ENCODE measurements around the gene SLC28A1.
"Not testable (repeated sequence)": the region's sequence is repeated elsewhere in the genome, so short reads cannot be mapped to it uniquely, and the experiment has no call there.

SLC28A1 gene

DNA sequence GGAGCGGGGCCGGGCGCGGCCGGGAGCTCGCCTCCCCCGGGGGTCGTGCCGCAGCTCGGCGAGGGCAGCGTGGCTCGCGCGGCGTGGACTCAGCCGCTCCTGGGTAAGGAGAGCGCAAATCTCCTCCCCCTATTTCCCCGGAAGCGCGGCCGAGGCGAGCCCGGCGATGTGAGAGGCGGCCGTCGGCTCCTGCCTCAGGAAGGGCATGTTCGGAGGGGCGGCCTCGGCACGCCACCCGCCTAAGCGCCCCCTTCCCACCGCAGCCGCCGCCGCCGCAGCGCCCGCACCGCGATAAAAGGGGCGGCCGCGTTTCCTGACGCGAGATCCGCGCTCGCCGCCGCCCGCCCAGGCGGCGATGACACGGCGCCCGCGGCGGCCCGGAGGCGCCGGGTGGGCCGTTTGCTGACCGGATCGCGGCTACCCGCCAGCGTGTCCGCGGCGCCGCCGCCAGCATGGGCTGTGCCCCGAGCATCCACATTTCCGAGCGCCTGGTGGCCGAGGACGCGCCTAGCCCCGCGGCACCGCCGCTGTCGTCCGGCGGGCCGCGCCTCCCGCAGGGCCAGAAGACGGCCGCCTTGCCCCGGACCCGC, 97.3 kb downstream of the SLC28A1 start, which contains the start of gene PDE8A:
TSS of gene PDE8A (plus strand) at position 146 of the 590 bp plus-strand sequence. CDS start at position 453, 307 bp downstream.
- Histone ChIP-seq H3K9me3 (replicated peaks; ENCODE audit: low read length) (no peaks in the 10 kb centered on the region), H3K4me2 (ENCODE audit: low read length) (peak within 1 kb of the TSS; percentile 96), H3K36me3 (ENCODE audit: insufficient read depth, low read length) (no peaks in the 10 kb centered on the region), H3K9ac (ENCODE audit: low read depth, low read length) (peak within 1 kb of the TSS; percentile 86), H3K4me3 (ENCODE audit: low read length) (peak within 1 kb of the TSS; percentile 91), H3K27me3 (ENCODE audit: control insufficient read depth, insufficient read depth, low read length) (no peaks in the 10 kb centered on the region), H3K4me1 (ENCODE audit: control insufficient read depth, insufficient read depth, low read length) (peaks cover 12% of the 10 kb centered on the region)

GRCh38 chr15:84982301-84982920, 97.9 kb downstream of the SLC28A1 start:
- Histone ChIP-seq H3K9ac (ENCODE audit: low read depth, low read length) (peak overlapping the region; percentile 86), H3K36me3 (ENCODE audit: insufficient read depth, low read length) (no peaks in the 10 kb centered on the region), H3K4me3 (ENCODE audit: low read length) (peak overlapping the region; percentile 91), H3K9me3 (replicated peaks; ENCODE audit: low read length) (no peaks in the 10 kb centered on the region), H3K27me3 (ENCODE audit: control insufficient read depth, insufficient read depth, low read length) (no peaks in the 10 kb centered on the region), H3K4me1 (ENCODE audit: control insufficient read depth, insufficient read depth, low read length) (peaks cover 12% of the 10 kb centered on the region), H3K4me2 (ENCODE audit: low read length) (peak overlapping the region; percentile 96)

- peak overlapping the region; percentile 86 for H3K9ac ChIP-seq (ENCODE audit: low read depth, low read length)
Observed at GRCh38 chr15:84983294-84983693, 98.8 kb downstream of the SLC28A1 start.

DNA sequence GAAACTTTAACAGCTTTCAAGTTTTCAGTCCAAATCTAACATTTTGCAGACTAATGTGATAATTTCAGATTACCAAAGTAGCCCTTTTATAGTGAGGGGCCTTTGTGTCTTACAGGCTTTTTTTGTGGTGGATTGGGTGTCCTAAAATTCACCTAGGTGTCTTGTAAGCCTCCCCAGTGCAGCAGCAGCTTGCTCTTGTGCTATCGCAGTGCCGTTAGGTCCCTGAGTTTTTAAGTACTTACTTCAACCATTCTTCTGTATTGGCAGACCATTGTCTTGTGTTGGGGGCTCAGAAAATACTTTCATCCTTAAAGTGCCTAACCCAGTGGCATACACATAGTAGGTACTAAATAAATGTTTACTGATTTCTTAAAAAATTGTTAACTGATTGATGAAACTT, 99.2 kb downstream of the SLC28A1 start:
- peak overlapping the region; percentile 96 for H3K4me2 ChIP-seq (ENCODE audit: low read length)
- H3K4me1 ChIP-seq (ENCODE audit: control insufficient read depth, insufficient read depth, low read length): peaks cover 12% of the 10 kb centered on the region
- no peak overlapping the region for H3K9ac ChIP-seq (ENCODE audit: low read depth, low read length)
- no peaks in the 10 kb centered on the region for H3K36me3 ChIP-seq (ENCODE audit: insufficient read depth, low read length)
- H3K9me3 ChIP-seq (replicated peaks; ENCODE audit: low read length): no peaks in the 10 kb centered on the region
- no peak overlapping the region for H3K4me3 ChIP-seq (ENCODE audit: low read length)
- no peaks in the 10 kb centered on the region for H3K27me3 ChIP-seq (ENCODE audit: control insufficient read depth, insufficient read depth, low read length)

More at GRCh38 chr15:84983294-84983693, 98.8 kb downstream of the SLC28A1 start:
- H3K4me2 ChIP-seq (ENCODE audit: low read length): peak overlapping the region; percentile 96
- peaks cover 12% of the 10 kb centered on the region for H3K4me1 ChIP-seq (ENCODE audit: control insufficient read depth, insufficient read depth, low read length)
- H3K36me3 ChIP-seq (ENCODE audit: insufficient read depth, low read length): no peaks in the 10 kb centered on the region
- H3K4me3 ChIP-seq (ENCODE audit: low read length): peak overlapping the region; percentile 91
- H3K27me3 ChIP-seq (ENCODE audit: control insufficient read depth, insufficient read depth, low read length): no peaks in the 10 kb centered on the region
- no peaks in the 10 kb centered on the region for H3K9me3 ChIP-seq (replicated peaks; ENCODE audit: low read length)

GRCh38 chr15:84985158-84985557, 100.7 kb downstream of the SLC28A1 start:
- Histone ChIP-seq H3K36me3 (ENCODE audit: insufficient read depth, low read length) (no peaks in the 10 kb centered on the region), H3K9ac (ENCODE audit: low read depth, low read length) (no peak overlapping the region), H3K9me3 (replicated peaks; ENCODE audit: low read length) (no peaks in the 10 kb centered on the region), H3K4me1 (ENCODE audit: control insufficient read depth, insufficient read depth, low read length) (peaks cover 6% of the 10 kb centered on the region), H3K27me3 (ENCODE audit: control insufficient read depth, insufficient read depth, low read length) (no peaks in the 10 kb centered on the region), H3K4me2 (ENCODE audit: low read length) (no peak overlapping the region), H3K4me3 (ENCODE audit: low read length) (no peak overlapping the region)

- not testable (repeated sequence) for H3K27me3 ChIP-seq (ENCODE audit: control insufficient read depth, insufficient read depth, low read length); H3K4me1 ChIP-seq (ENCODE audit: control insufficient read depth, insufficient read depth, low read length); H3K9ac ChIP-seq (ENCODE audit: low read depth, low read length); H3K4me3 ChIP-seq (ENCODE audit: low read length); H3K9me3 ChIP-seq (replicated peaks; ENCODE audit: low read length); H3K36me3 ChIP-seq (ENCODE audit: insufficient read depth, low read length); H3K4me2 ChIP-seq (ENCODE audit: low read length)
Observed at GRCh38 chr15:84987351-84987750, 102.9 kb downstream of the SLC28A1 start.

DNA sequence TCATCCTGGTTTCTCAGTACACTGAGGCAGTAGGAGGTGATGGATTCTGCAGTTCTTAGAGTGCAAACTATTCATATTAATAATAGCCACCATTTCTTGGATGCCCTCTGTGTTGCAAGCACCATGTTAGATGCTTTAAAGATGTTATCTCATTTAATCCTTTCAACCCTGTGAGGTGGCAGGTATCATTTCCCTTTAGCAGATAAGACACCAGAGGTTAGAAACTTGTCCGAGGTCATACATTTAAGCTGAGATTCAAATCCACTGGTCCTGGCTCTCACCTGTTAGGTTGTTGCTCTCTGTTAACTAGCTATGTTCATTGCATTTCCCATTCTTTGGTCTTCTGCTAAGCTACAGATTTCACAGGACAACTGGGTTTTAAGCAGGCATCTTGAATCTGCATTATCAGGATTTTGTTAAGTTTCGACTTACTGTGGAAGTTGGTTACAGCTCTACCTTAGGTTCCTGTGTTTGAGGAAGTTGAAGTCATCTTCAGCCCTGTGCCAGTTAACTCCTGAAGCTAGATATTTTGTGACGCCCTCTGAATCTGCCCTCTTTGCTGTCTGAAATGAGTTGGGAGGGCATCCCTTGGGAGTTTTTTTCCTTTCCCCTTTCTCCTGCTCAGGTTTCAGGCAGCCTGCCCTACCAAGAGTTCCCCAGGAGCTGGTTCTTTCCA, 103.6 kb downstream of the SLC28A1 start:
- H3K9me3 ChIP-seq (replicated peaks; ENCODE audit: low read length): no peaks in the 10 kb centered on the region
- no peaks in the 10 kb centered on the region for H3K36me3 ChIP-seq (ENCODE audit: insufficient read depth, low read length)
- peaks cover 10% of the 10 kb centered on the region for H3K4me1 ChIP-seq (ENCODE audit: control insufficient read depth, insufficient read depth, low read length)
- H3K27me3 ChIP-seq (ENCODE audit: control insufficient read depth, insufficient read depth, low read length): no peaks in the 10 kb centered on the region
- H3K9ac ChIP-seq (ENCODE audit: low read depth, low read length): no peak overlapping the region
- H3K4me2 ChIP-seq (ENCODE audit: low read length): no peak overlapping the region
- H3K4me3 ChIP-seq (ENCODE audit: low read length): no peak overlapping the region

DNA sequence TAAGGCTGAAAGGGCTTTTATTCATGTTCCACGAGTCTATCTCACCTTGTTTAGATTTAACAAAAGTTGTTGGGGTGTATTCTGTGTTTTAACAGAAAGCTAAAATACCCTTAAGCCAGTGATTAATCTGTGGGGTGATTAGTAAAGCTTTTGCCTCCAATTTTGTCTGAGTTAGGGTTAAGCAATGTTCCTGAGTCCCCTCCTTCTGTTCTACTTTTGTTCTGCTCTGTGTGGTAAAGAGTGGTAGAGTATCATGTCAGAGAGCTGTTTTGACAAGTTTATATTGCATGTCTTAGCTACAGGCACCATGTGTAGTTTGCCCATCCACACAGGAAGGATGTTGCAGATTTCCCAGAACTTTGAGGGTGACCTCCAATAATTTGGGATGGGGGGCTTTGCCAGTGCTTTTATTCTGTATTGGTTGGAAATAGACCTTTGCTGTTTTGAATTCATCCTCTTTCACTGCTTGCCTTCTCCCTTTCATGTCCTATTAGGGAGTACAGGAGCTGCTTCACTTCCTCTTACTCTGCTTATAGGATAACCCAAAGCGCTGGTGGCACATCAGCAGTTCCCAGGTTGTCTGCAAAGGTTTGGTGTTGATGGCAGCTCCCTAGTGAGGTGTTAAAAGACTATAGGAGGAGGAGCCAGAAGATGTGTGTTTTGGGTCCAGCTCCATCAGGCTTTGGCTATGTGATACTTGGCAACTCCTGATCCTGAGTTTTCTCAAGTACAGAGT, 104.6 kb downstream of the SLC28A1 start:
- Histone ChIP-seq H3K4me1 (ENCODE audit: control insufficient read depth, insufficient read depth, low read length) (peaks cover 10% of the 10 kb centered on the region), H3K4me3 (ENCODE audit: low read length) (no peak overlapping the region), H3K36me3 (ENCODE audit: insufficient read depth, low read length) (no peaks in the 10 kb centered on the region), H3K9ac (ENCODE audit: low read depth, low read length) (no peak overlapping the region), H3K27me3 (ENCODE audit: control insufficient read depth, insufficient read depth, low read length) (no peaks in the 10 kb centered on the region), H3K9me3 (replicated peaks; ENCODE audit: low read length) (no peaks in the 10 kb centered on the region), H3K4me2 (ENCODE audit: low read length) (no peak overlapping the region)

DNA sequence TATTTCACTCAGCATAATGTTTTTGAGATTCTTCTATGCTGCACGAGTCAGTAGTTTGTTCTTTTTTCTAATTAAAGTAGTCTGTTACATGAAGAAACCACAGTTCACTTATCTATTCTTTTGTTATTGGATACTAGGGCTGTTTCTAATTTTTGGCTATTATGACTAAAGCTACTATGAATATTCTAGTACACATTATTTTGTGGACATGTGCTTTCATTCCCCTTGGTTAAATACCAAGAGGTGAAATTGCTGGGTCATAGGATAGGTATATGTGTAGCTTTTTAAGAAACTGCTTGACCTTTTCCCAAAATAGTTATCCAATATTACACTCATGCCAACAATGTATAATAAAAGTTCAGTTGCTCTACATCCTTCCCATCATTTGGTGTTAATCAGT, 106.0 kb downstream of the SLC28A1 start:
- Histone ChIP-seq H3K27me3 (ENCODE audit: control insufficient read depth, insufficient read depth, low read length) (no peaks in the 10 kb centered on the region), H3K36me3 (ENCODE audit: insufficient read depth, low read length) (no peaks in the 10 kb centered on the region), H3K4me1 (ENCODE audit: control insufficient read depth, insufficient read depth, low read length) (peaks cover 10% of the 10 kb centered on the region), H3K4me3 (ENCODE audit: low read length) (no peak overlapping the region), H3K9me3 (replicated peaks; ENCODE audit: low read length) (no peaks in the 10 kb centered on the region), H3K4me2 (ENCODE audit: low read length) (no peak overlapping the region), H3K9ac (ENCODE audit: low read depth, low read length) (no peak overlapping the region)

DNA sequence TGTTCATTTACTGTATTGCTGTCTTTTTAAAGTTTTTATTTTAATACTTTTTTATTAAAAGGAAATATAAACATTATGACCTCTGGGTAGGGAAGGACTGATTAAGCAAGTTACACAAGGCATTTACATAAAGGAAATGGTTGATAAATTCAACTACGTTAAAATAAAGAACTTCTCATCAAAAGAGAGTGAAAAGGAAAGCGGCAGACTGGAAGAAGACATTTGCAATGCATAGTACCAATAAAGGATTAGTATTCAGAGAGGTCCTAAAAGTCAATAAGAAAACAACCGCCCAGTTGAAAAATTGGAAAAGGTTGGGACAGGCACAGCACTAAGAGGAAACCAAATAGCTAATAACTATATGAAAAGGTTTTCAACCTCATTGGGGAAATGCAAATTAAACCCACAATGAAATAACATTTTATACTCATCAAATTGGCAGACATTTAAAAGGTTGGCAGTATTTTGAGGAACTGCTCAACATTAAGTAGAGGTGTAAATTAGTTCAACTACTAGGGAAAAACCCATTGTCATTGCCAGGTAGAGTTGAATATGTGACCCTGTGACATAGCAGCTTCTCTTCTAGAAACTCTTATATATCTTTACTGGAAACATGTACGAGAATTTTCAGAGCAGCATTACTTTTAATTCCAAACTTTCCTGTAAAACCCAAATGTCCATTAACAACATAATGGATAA, 106.7 kb downstream of the SLC28A1 start:
- Histone ChIP-seq H3K36me3 (ENCODE audit: insufficient read depth, low read length) (no peaks in the 10 kb centered on the region), H3K4me2 (ENCODE audit: low read length) (no peak overlapping the region), H3K9ac (ENCODE audit: low read depth, low read length) (no peak overlapping the region), H3K4me3 (ENCODE audit: low read length) (no peak overlapping the region), H3K27me3 (ENCODE audit: control insufficient read depth, insufficient read depth, low read length) (no peaks in the 10 kb centered on the region), H3K9me3 (replicated peaks; ENCODE audit: low read length) (no peaks in the 10 kb centered on the region), H3K4me1 (ENCODE audit: control insufficient read depth, insufficient read depth, low read length) (peaks cover 10% of the 10 kb centered on the region)
